HG03571 (cell line): Measurements from ENCODE around the gene BOK.

Experiments
- ATAC-seq: cut with Tn5 transposase; IDR thresholded peaks from one replicate; pipeline ENCODE4 v1.9.1; 2021; ENCODE audit not compliant: unreplicated experiment

Gene BOK

DNA sequence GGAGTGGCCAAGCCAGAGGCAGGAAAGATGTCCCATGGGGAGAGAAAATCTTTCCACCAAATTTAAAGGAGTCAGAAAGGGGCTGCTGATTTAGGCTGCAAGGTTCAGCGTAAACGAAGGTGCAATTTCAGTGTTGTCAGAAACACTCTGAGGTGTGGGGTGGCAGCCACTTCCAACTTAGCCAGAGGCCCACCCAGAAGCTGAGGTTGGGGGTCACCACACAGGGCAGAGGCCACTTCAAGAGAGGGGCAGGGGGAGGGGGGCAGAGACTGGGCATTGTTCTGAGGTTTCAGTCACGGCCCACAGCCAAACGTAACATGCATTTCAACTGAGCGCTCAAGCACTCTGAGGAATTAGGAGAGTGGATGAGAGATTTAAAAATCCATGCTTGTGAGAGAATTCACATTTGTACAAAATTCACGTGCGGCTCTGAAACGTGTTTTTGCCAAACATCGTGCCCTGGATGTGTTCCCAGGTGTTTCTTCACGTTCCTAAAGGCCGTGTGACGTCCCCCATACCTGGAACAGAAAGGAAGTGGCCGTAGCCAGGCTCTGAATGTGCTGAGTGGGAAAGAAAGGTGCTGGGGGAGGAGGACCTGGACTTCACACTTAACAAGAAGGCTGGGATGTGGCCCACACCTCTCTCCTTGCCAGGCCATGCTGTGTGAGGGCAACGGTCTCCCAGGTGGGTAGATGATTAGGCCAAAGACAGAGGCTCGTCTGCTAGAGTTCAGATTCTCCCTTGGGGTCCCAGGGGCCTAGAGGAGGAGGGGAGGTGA, 19.5 kb upstream of the BOK start:
- no peak for ATAC-seq

DNA sequence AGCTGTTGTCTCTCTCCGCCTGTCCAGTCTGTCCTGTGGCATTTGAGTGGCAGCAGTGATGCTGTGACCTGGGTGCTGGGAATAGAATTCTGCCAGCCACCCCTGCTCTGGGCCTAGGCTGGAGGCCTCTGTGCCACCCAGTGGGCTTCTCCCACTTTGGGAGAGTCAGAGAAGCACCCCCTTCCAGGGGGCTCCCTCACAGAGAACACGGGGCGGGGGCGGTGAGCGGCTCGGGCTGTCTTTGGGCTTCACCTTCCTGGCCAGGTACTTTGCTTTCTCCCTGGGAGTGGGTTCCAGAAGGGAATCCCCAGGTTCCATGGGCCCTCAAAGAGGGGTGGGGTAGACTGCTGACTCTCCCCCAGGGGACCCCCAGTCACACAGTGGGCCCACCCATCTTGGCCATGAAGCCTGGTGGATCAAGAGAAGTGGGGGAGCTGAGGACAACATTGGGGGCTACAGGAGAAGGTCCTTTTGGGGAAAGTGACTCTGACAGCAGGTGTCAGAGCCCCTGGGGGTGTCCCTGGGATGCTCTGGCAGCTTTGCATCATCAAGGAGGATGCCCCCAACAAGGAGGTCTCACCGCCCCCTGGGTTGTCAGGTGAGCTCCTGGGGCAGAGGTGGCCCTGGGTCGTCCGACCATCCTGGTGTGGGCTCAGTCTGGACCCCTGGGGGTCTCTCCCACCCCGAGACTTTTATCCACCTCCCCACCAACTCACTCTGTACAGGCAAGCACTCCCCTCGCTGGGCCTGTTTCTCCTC, 18.8 kb upstream of the BOK start:
- no peak for ATAC-seq

DNA sequence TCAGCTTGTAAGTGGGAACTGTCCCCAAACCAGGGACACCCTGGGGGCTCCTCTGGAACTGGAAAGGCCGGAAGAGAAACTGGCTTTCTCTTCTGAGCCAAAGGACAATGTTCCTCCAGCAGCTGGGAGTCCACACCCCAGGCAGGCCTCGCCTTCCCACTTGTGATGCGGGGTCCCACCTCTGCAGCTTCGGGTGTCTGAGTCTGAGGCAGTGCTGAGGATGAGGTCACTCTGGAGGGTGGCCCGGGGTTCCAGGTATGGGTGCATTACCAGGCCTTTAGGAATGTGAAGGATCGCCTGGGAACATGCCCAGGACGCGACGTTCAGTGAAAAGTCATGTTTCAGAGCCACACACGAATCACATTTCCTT, 18.2 kb upstream of the BOK start:
- ATAC-seq: no peak

DNA sequence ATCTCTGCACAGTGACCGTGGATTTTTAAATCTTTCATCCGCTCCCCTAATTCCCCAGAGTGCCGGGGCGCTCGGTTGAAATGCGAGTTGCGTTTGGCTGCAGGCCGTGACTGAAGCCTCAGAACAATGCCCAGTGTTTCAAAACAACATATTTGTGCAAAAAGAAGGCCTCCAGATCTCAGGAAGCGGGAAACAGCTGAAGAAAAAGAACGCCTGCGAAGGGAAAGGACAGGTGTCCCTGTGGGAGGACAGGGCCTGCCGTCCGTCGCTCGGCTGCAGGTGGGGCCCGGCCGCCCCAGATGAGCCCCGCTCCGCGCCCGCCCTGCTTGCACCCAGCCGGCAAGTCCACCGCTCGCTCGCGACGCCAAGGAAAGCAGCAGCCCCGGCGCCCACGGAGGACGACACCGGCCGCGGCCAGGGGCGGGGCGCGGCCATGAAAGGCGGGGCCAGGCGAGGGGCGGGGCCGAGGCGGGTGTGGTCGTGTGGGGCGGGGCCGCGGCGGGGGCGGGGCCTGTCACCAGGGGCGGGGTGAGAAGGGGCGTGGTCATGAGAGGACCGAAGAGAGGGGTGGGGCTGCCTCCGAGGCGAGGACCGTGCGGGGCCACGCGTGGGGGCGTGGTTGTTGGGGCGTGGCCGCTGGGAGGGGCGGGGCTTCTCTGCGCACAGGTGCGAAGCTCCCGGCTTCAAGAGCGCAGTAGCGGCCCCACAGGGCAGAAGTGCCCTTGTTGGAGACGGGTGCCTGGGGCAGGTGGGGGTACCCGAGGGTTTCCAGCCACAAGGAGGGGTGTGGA, 17.6 kb upstream of the BOK start:
- ATAC-seq: no peak

DNA sequence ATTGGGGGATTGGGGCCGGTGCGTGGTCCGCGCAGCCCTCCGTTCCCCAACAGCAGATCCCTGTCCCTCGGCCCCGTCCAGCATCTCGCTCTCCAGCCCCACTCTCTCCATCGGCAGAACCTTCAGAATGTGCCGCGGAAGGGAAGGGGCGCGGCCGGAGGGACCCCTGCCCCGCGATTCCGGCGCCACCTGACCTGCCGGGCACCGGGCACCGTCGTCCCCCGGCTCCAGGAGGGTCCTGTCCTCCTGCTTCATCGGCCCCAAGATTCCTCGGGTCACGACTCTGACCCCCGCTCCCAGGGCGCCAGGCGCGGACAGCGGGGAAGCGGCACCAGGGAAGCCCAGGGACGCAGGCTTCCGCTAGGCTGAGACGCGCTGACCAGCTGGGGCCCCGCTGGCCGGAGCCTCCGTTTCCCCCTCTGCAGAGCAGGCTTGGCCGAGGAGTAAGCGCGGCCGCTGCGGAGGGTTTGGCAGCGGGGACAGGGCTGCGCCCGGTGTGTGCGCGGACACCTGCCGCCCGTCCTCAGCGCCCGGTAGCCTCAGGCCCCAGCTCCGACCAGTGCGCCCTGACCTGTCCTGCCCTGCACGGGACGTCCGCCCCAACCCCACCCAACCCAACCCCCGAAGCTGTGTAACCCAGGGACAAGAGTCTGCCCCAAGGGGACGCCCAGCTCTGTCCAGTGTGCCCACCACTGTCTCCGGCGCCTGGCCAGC, 16.8 kb upstream of the BOK start:
- ATAC-seq: no peak

DNA sequence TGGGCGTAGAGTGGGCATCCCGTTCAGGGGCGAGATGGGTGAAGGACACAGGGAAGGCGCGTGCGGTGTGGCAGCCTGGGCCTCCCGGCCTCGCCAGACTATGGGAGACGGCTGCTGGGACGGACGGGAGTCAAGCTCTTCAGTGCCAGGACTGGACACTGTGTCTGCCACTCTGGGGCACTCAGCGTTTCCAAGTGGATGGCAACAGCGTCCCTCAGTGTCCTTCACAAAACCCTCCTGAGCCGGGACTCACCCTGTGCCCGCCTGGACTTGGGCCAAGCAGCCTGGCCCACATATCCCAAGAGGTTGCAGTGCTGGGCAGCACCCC, 16.3 kb upstream of the BOK start:
- no peak for ATAC-seq

DNA sequence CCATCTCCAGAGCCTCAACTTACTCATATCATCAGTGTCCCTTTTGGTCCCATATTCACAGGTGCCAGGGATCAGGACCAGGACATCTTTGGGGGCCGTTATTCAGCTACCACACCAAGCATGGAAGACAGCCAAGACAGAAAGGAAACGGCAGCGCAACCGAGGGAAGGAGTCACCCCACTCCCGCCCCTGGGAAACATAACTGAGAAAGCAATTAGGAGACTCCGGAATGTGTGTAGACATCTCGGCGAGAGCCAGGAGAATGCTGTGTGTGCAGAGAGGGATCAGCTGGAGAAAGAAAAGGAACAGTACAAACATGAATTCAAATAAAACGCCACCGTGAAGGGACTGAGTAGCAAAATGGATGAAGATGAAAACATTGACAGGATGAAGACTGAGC, 13.4 kb upstream of the BOK start:
- ATAC-seq: no peak

DNA sequence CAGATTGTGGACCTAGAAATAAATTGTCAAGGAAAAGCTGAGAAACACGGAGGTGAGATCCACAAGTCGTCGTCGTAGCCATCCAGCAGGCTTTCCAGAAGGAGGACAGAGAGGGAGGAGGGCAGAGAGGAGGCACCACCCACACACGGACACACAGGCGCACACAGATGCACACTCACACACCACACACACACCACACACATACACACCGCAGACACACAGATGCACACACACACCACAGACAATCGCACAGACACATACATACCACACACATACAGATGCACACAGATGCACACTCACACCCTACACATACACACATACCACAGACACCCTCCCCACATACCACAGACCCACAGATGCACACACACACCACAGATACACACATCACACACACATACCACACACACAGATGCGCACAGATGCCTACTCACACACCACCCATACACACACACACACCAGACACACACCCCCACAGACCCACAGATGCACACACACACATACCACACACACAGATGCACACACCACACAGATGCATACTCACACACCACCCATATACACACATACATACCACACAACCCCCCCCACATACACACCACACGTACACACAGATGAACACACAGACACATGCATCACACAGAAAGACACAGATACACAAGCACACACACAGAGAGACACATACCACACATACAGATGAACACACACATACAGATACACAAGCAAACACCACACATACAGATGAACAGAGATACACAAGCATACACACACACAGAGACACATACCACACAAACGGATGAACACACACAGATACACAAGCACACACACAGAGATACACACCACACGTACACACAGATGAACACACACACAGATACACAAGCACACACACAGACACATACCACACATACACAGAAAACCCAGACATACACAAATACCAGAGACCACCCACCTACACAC, 12.7 kb upstream of the BOK start:
- ATAC-seq: no peak

DNA sequence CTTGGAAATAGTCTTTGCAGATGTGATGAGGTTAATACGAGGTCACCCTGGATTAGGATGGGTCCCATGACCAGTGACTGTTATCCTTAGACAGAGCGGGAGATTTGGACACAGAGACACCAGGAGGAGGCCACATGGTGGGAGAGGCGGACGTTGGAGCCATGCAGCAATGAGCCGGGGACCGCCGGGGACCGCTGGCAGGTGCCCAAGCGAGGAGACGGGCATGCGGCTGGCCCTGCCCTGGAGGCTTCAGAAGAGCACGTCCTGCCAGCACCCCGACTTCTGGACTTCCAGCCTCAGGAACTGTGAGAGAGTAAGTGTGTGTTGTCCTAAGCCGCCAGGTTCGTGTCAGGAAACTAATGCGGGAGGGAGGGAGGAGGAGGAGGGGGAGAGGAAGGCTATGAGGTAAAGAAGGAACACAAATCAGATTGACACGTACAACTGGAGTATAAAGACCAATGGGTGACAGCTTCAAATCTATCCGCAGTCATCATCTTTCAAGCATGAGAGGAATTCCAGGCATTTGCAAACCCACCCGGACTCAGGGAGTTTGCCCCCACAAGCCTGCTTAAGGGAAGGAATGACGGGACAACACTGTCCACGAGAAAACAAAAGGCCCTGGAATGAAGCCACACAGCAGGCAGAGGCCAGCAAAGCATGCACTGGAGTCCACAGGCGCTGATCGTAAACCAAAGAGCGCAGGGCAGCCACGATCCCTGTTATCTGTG, 11.6 kb upstream of the BOK start:
- ATAC-seq: no peak

DNA sequence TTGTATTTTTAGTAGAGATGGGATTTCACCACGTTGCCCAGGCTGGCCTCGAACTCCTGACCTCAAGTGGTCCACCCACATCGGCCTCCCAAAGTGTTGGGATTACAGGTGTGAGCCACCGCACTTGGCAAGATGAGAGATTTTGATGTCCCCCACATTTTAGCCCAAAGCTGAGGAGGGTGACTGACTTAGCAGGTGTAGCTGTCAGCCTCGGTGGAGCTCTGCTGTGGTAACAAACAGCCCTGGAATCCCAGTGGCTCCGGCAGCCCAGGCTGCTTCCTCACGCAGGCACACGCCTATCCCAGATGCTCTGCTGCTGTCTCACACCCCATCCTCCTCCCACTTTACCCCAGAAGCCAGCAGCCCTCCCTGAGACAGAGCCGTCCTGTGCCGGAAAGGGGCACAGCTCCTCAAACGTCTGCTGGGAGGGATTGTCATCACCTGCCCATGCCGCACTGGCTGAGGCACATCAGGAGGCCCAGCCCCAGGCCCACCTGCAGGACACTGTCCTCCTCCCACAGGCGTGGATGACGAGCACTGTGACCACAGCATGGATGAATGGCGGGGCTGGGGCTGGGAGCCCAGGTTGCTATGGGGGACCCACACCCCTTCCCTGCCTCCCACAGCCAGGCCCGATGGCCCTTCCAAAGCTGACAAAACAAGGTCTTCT, 10.6 kb upstream of the BOK start:
- ATAC-seq: no peak

DNA sequence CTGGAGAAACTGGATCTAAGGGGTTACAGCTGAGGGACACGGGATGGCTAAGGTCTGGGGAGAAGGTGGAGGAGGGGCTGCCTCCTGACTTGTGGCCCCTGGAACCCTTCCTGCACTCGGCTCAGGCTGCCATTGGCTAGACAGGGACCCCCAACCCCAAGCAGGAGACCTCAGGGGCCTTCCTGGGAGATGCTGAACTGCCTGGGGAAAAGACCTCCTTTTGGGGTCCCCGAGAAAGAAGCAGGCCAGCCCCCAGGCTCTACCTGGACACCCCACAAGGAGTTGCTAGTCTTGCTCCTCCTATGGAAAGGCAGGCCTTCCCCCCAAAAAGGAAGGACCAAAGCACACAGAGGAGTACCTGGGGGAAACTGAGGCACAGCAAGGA, 10.1 kb upstream of the BOK start:
- no peak for ATAC-seq

DNA sequence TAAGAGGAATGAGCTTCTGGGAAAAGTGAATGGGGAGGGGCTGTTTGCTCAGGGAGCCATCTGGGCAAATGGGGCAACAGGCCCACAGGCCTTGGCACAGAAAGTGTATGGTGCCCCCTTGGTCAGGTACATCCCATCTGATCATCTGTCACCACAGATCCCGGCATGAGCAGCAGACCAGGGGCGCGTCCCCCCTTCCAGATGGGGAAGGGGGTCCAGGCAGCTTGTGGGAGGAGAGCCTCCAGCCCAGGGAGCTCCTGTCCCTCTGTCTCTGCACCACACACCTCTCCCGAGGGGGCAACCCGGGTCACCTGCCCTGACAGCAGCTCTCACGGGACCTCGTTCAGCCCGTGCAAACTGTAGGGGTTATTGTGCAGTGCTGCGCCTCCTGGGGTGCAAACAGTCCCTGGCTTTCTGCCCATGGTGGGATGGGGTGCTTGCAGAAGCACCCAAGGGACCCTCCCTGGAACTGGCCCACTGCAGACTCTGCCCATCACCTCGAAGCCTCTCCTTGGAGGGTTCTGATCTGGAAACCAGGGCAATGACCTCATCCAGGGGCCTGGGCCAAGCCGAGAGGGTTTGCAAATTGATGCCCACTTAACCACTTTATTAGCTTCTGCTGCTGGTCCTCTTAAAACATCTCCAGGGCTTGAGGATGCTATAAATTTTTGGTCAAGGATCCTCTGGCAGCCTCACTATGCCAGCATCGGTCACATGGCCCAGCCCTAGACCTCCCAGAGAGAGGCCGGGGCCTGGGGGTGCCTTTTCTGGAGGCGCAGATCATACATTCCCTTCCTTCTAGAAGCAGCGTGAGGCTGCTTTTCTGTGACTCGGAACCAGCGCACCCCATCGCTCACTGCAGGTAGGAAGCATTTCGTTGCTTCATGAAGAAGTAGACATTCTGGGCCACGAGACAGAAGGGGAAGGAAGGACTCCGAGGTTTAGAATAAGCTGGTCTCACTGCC, 7.6 kb upstream of the BOK start:
- no peak for ATAC-seq

DNA sequence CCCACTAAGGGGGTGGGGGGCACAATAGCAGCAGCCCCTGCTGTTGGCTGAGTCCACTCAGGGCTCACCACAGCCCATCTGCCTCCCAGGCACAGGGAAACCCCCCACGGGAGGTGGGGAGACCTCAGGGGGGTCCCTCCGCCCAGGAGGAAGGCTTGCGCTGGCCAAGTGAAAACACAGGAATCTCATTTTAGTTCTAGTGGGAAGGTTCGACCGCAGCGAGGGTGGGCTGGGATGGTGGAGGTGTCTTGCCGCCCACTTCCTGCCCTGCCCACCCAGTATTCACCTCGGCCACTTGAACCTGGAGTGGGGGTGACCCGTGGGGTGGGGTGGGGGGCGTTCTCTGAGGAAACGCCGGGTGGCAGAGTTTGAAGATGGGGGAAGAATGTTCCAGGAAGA, 6.9 kb upstream of the BOK start:
- ATAC-seq: no peak

DNA sequence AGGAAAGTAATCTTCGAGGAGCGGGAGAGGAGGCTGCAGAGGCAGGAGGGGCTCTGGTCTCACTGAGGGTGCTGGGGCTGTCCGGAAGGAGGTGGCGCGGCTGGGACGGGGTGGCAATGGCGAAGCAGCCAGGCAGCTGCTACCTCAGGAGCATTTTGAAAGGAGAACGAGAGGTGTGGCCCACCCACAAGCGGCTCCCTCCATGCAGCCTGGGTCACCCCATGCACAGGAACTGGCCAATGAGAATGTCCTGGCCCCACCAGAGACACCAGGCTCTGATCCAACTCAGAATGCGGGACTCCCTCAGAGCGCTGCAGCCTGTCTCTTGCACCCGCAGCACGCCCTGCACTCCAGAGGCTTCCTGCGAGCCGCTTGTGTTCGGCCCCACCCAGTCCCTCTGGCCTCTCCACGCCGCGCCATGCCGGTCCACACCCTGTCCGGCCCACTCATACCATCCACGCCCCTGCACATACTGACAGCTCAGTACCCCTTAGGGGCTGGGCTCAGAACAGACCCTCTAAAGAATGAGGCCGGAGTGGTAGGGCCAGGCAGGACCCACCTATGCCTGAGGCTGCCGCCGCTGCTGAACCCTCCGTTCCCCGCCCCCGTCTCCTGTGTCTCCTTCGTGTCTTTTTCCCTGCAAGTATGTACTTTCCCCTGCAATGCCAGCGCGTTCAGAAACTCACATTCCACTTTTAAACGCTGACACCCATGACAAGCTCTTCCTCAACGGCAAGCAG, 6.4 kb upstream of the BOK start:
- no peak for ATAC-seq

DNA sequence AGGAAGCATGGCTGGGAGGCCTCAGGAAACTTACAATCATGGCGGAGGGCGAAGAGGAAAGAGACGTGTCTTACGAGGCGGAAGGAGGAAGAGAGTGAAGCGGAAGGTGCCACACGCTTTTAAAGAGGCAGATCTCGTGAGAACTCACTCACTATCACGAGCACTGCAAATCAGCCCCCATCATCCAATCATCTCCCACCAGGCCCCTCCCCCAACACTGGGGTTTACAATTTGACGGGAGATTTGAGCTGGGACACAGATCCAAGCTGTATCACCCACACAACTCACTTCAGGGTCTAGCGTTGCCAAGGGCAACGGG, 5.1 kb upstream of the BOK start:
- no peak for ATAC-seq

DNA sequence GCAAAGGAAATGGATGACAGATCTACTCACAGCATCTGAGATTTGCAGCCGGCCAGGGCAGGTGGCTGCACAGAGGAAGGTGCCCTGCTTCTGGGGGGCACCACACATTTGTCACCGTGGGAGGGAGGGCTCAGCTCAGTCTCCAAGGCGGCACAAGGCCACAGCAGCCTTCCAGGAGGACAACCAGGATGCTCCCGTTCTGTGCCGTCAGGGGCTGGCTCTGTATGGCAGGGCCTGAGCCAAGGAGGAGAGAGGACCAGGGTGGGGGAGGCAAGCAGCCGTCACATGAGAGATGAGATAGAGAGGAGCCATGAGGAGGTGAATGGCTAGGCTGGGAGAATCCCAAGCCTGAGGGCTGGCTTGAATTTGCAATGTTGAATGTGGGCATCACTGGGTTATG, 4.6 kb upstream of the BOK start:
- ATAC-seq: no peak

DNA sequence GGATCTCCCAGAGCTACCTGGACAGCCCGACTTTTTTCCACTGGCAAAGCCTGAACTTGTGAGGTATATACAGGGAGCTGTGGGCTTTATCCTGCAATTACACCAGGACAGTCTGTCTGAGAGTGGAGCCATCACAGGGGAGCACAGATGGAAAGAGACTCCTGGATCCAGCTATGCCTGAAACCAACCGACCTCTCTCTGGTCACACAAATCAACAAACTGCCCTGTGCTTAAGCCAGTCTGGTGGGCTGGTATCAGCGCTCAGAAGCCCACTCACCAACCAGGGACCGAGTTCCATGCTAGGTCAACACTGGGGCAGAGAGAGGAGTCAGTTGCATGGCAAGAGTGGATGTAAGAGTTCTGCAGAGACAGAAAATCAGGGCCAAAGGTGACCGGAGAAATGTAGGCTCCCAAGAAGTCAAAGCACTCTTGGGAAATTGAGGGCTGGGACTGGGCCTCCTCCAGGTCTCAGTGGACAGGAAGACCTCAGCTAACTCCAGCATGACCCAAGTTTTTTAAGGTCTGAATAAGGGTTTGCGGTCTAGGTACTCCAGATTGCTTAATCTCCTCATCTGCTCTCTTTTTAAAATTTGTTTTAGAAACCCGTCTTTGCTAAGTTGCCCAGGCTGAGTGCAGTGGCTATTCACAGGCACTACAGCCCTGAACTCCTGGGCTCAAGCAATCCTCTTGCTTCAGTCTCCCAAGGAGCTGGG, 3.8 kb upstream of the BOK start:
- no peak for ATAC-seq
